HCT116 (cell line): ENCODE measurements around the gene NT5C1B. TPM values are rescaled to one million over a fixed set of nuclear protein-coding genes. Genes with fewer than 3 reads are reported as not detected.

Source experiments
- ATAC-seq: fragments of 200-7000 bp; cut with Tn5 transposase; 2 replicates; pipeline ENCODE4 v1.9.1; 2020; ENCODE audit warnings: mild to moderate bottlenecking, moderate library complexity
- BruUV-seq: library from RNA; stranded (reverse); fragments of 400-500 nt; replicated peaks from 2 replicates; lab custom pipeline; 2021; lab: Mats Ljungman, UMichigan
- CTCF ChIA-PET: fragments of 300-600 bp; sonication (Branson Sonifier 250); formaldehyde crosslinking; loops from one replicate; lab custom pipeline; 2021; ENCODE audit warnings: antibody characterized with exemption; lab: Charles Lee
- POLR2A ChIA-PET: fragments of 300-600, 350-600 bp; sonication (Branson Sonifier 250); formaldehyde crosslinking; loops from one replicate; lab custom pipeline; 2021; ENCODE audit warnings: antibody characterized with exemption; lab: Charles Lee
- RAD21 ChIA-PET, 2 experiments: fragments of 300-600 bp; sonication (Branson Sonifier 250); formaldehyde crosslinking; loops; one replicate each; lab custom pipeline; 2023; ENCODE audit warnings: low total read pairs in 2 of 2; ENCODE audit not compliant: uncharacterized antibody in 2 of 2, unreplicated experiment in 2 of 2, low non-redundant PET in 1 of 2; lab: Charles Lee
- DNase-seq: peaks from one replicate; pipeline ENCODE4 v3.0.0-alpha.2; 2010; ENCODE audit warnings: low read depth, low spot score
- H2AFZ ChIP-seq: fragments of 200-600 bp; shearing (Covaris generic), sonication (generic); 2 replicates; pipeline ENCODE4 v1.6.1; 2017; ENCODE audit warnings: low read depth, mixed run types, mixed read lengths, antibody characterized with exemption, low read length; ENCODE audit not compliant: poor library complexity, severe bottlenecking
- H3K27ac ChIP-seq: 2 replicates; pipeline ENCODE4 v1.5.1; 2012; ENCODE audit warnings: low read depth, low read length
- H3K27me3 ChIP-seq: fragments of 200-600 bp; sonication (generic); 2 replicates; pipeline ENCODE4 v1.6.1; 2016; ENCODE audit warnings: mixed run types, low read length, mixed read lengths; ENCODE audit not compliant: insufficient read depth
- H3K36me3 ChIP-seq, 2 experiments: fragments of 200-500 bp in 1 of 2; fragments of 200-600 bp in 1 of 2; sonication (Bioruptor generic) in 1 of 2; sonication (generic) in 1 of 2; 2 replicates each; pipeline versions ENCODE4 v1.5.1 to v1.6.1; 2014 to 2016; ENCODE audit warnings: low read length in 2 of 2, inconsistent platforms in 1 of 2, mixed read lengths in 1 of 2, mixed run types in 1 of 2; ENCODE audit not compliant: insufficient read depth in 2 of 2, control insufficient read depth in 1 of 2
- H3K4me1 ChIP-seq, 2 experiments: fragments of 200-600 bp in 1 of 2; sonication (generic) in 1 of 2; 2 replicates each; pipeline versions ENCODE4 v1.5.1 to v1.6.1; 2012 to 2017; ENCODE audit warnings: low read length in 2 of 2, inconsistent platforms in 1 of 2, mild to moderate bottlenecking in 1 of 2, mixed read lengths in 1 of 2, mixed run types in 1 of 2, moderate library complexity in 1 of 2; ENCODE audit not compliant: insufficient read depth in 2 of 2, control insufficient read depth in 1 of 2
- H3K4me2 ChIP-seq: fragments of 200-600 bp; sonication (generic); 2 replicates; pipeline ENCODE4 v1.6.1; 2017; ENCODE audit warnings: mixed run types, low read length, mixed read lengths
- H3K4me3 ChIP-seq, 2 experiments: fragments of 200-600 bp in 1 of 2; sonication (generic) in 1 of 2; replicated peaks in 1 of 2; 2 replicates each; pipeline ENCODE4 v1.5.1; 2011 to 2016; ENCODE audit warnings: low read length in 2 of 2, control low read depth in 1 of 2, low read depth in 1 of 2, mild to moderate bottlenecking in 1 of 2, mixed read lengths in 1 of 2, mixed run types in 1 of 2
- H3K79me2 ChIP-seq: fragments of 200-600 bp; sonication (generic); 2 replicates; pipeline ENCODE4 v1.6.1; 2017; ENCODE audit warnings: mild to moderate bottlenecking, mixed run types, low read length, moderate library complexity, mixed read lengths; ENCODE audit not compliant: insufficient read depth
- H3K9ac ChIP-seq: fragments of 200-600 bp; sonication (generic); 2 replicates; pipeline ENCODE4 v1.6.1; 2016; ENCODE audit warnings: low read length, mixed read lengths
- H3K9me2 ChIP-seq: fragments of 200-600 bp; sonication (generic), shearing (Covaris generic); 2 replicates; pipeline ENCODE4 v1.6.1; 2017; ENCODE audit warnings: mixed run types, mild to moderate bottlenecking, moderate library complexity; ENCODE audit not compliant: insufficient read depth
- H3K9me3 ChIP-seq, 2 experiments: fragments of 200-500 bp in 1 of 2; fragments of 200-600 bp in 1 of 2; sonication (Bioruptor generic) in 1 of 2; sonication (generic) in 1 of 2; 2 replicates each; pipeline ENCODE4 v1.6.1; 2014 to 2017; ENCODE audit warnings: low read length in 2 of 2, mixed read lengths in 2 of 2, inconsistent platforms in 1 of 2, low read depth in 1 of 2, mild to moderate bottlenecking in 1 of 2, mixed run types in 1 of 2, moderate library complexity in 1 of 2; ENCODE audit not compliant: control insufficient read depth in 1 of 2, insufficient read depth in 1 of 2
- H4K20me1 ChIP-seq: fragments of 200-600 bp; sonication (generic), shearing (Covaris generic); 2 replicates; pipeline ENCODE4 v1.6.1; 2017; ENCODE audit warnings: mixed run types, mild to moderate bottlenecking, moderate library complexity; ENCODE audit not compliant: insufficient read depth
- ATF3 ChIP-seq: IDR thresholded peaks from 2 replicates; pipeline ENCODE4 v1.6.1; 2012
- CBX3 ChIP-seq: IDR thresholded peaks from 2 replicates; pipeline ENCODE4 v1.6.1; 2012; ENCODE audit warnings: low read depth
- CEBPB ChIP-seq: IDR thresholded peaks from 2 replicates; pipeline ENCODE4 v1.6.1; 2012; ENCODE audit warnings: low read depth
- EGR1 ChIP-seq: IDR thresholded peaks from 2 replicates; pipeline ENCODE4 v1.6.1; 2012; ENCODE audit warnings: low read depth
- EZH2phosphoT487 ChIP-seq: fragments of 200-600 bp; IDR thresholded peaks from 2 replicates; pipeline ENCODE4 v1.6.1; 2018; ENCODE audit warnings: antibody characterized with exemption, borderline replicate concordance
- JUND ChIP-seq: IDR thresholded peaks from 2 replicates; pipeline ENCODE4 v1.6.1; 2012
- POLR2A ChIP-seq: IDR thresholded peaks from 2 replicates; pipeline ENCODE4 v1.7.0; 2011; ENCODE audit warnings: borderline replicate concordance; ENCODE audit not compliant: insufficient read depth, insufficient read length; ENCODE audit errors: extremely low read depth
- POLR2AphosphoS5 ChIP-seq: IDR thresholded peaks from 2 replicates; pipeline ENCODE4 v1.6.1; 2011; ENCODE audit warnings: mild to moderate bottlenecking, low read depth, low read length, moderate library complexity
- RAD21 ChIP-seq: IDR thresholded peaks from 2 replicates; pipeline ENCODE4 v1.6.1; 2012; ENCODE audit warnings: low read depth, mild to moderate bottlenecking
- SIN3A ChIP-seq: IDR thresholded peaks from 2 replicates; pipeline ENCODE4 v1.6.1; 2012; ENCODE audit warnings: low read depth
- SP1 ChIP-seq: IDR thresholded peaks from 2 replicates; pipeline ENCODE4 v1.6.1; 2012; ENCODE audit warnings: low read depth
- SRF ChIP-seq: IDR thresholded peaks from 2 replicates; pipeline ENCODE4 v1.6.1; 2012; ENCODE audit warnings: low read depth
- YY1 ChIP-seq: IDR thresholded peaks from 2 replicates; pipeline ENCODE4 v1.6.1; 2011; ENCODE audit warnings: low read length, low read depth, moderate library complexity, mild to moderate bottlenecking; ENCODE audit not compliant: insufficient replicate concordance; ENCODE audit errors: extremely low read depth
- ZBTB33 ChIP-seq: IDR thresholded peaks from 2 replicates; pipeline ENCODE4 v1.6.1; 2011; ENCODE audit warnings: mild to moderate bottlenecking, low read length, moderate library complexity; ENCODE audit not compliant: insufficient replicate concordance; ENCODE audit errors: extremely low read depth
- ZNF274 ChIP-seq: fragments of 200-500 bp; sonication (Bioruptor generic); IDR thresholded peaks from 2 replicates; pipeline ENCODE4 v1.6.1; 2014; ENCODE audit warnings: mild to moderate bottlenecking, low read depth, low read length, inconsistent platforms
- intact Hi-C: fragments of 100-400 bp; cut with micrococcal nuclease; formaldehyde crosslinking; loops from 2 replicates; pipeline ENCODE4 v1.10.0; 2022
- total RNA-seq: library from RNA; stranded (reverse); gene quantifications from one replicate; pipeline ENCODE4 v1.2.1, GENCODE V29; 2021; ENCODE audit not compliant: unreplicated experiment
- TF ChIP-seq, protein P1 (sequence below): IDR thresholded peaks from 2 replicates; pipeline ENCODE4 v1.6.1; 2012
- TF ChIP-seq, protein P2 (sequence below), 3 experiments: fragments of 200-600 bp in 1 of 3; sonication (generic) in 1 of 3; IDR thresholded peaks in 2 of 3; conservative IDR thresholded peaks in 1 of 3; 2 replicates each; pipeline ENCODE4 v1.5.1; 2012 to 2017; ENCODE audit warnings: low read depth in 2 of 3, low read length in 2 of 3, antibody characterized with exemption in 1 of 3, borderline replicate concordance in 1 of 3, control low read depth in 1 of 3, mild to moderate bottlenecking in 1 of 3, mixed read lengths in 1 of 3, mixed run types in 1 of 3, moderate library complexity in 1 of 3; ENCODE audit not compliant: insufficient read depth in 1 of 3

Gene NT5C1B
- total RNA-seq, 1 experiment from 2014 or later: not detected

- intact Hi-C loops: no loop called here
- CTCF ChIA-PET: no interaction called here
- TF ChIP-seq POLR2A (no peak), SRF (no peak), CBX3 (no peak), YY1 (no peak), ATF3 (no peak), SP1 (no peak), RAD21 (no peak), ZNF274 (no peak), CEBPB (no peak), EGR1 (no peak), JUND (no peak), POLR2AphosphoS5 (no peak), ZBTB33 (no peak), SIN3A (no peak), EZH2phosphoT487 (no peak)
- TF ChIP-seq, protein P1, sequence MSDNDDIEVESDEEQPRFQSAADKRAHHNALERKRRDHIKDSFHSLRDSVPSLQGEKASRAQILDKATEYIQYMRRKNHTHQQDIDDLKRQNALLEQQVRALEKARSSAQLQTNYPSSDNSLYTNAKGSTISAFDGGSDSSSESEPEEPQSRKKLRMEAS: no peak
- TF ChIP-seq, protein P2, sequence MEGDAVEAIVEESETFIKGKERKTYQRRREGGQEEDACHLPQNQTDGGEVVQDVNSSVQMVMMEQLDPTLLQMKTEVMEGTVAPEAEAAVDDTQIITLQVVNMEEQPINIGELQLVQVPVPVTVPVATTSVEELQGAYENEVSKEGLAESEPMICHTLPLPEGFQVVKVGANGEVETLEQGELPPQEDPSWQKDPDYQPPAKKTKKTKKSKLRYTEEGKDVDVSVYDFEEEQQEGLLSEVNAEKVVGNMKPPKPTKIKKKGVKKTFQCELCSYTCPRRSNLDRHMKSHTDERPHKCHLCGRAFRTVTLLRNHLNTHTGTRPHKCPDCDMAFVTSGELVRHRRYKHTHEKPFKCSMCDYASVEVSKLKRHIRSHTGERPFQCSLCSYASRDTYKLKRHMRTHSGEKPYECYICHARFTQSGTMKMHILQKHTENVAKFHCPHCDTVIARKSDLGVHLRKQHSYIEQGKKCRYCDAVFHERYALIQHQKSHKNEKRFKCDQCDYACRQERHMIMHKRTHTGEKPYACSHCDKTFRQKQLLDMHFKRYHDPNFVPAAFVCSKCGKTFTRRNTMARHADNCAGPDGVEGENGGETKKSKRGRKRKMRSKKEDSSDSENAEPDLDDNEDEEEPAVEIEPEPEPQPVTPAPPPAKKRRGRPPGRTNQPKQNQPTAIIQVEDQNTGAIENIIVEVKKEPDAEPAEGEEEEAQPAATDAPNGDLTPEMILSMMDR (IDR thresholded peaks at IDR 0.05 in 2 of 3, conservative IDR thresholded peaks at IDR 0.05 in 1 of 3; ENCODE audit: borderline replicate concordance in 1 of 3, insufficient read depth in 1 of 3, low read depth in 2 of 3, low read length in 2 of 3): no peak
- Histone ChIP-seq H3K27ac (no peak overlapping the region), H3K79me2 (no peaks in the 10 kb centered on the region), H3K4me2 (no peak overlapping the region), H3K9me2 (no peaks in the 10 kb centered on the region), H3K9ac (no peak overlapping the region), H4K20me1 (no peaks in the 10 kb centered on the region), H3K27me3 (no peaks in the 10 kb centered on the region), H2AFZ (no peak overlapping the region), H3K36me3 (no peaks in the 10 kb centered on the region), H3K9me3 (no peaks in the 10 kb centered on the region), H3K4me1 (no peaks in the 10 kb centered on the region), H3K4me3 (no peak overlapping the region)
- RAD21 ChIA-PET: no interaction called here
- no peak for ATAC-seq
- POLR2A ChIA-PET: no interaction called here
- no TSS peak for BruUV-seq
- DNase-seq: no peak
Measured at GRCh38 chr2:18578033-18578432, 11.3 kb downstream of the NT5C1B start.
